Gastroesophageal sphincter (tissue), 4 donors: ENCODE results near the gene PER2. TPM values are rescaled to one million over a fixed set of nuclear protein-coding genes. Genes with fewer than 3 reads are reported as not detected.

Experiments used
- ATAC-seq: fragments of 150-250 bp; one replicate; pipeline ENCODE4 v1.9.1; 2016; ENCODE audit warnings: mild to moderate bottlenecking, moderate library complexity
- H3K27ac ChIP-seq, 4 donors: fragments of 200-600 bp; sonication (generic) in 3 of 4; 1 replicate in 3 of 4; 2 replicates in 1 of 4; pipeline ENCODE4 v1.5.1; 2016 to 2019
- H3K27me3 ChIP-seq: fragments of 200-600 bp; sonication (generic); one replicate; pipeline ENCODE4 v1.5.1; 2019
- H3K36me3 ChIP-seq, 2 donors: fragments of 200-600 bp; sonication (generic); one replicate each; pipeline ENCODE4 v1.5.1; 2019; ENCODE audit warnings: control low read depth in 1 of 2
- H3K4me1 ChIP-seq, 3 donors: fragments of 200-600 bp; sonication (generic); 1 replicate in 2 of 3; 2 replicates in 1 of 3; pipeline ENCODE4 v1.5.1; 2016 to 2019; ENCODE audit warnings: control low read depth in 2 of 3
- H3K4me3 ChIP-seq, 2 donors: fragments of 200-600 bp; sonication (generic); one replicate each; pipeline ENCODE4 v1.5.1; 2019; ENCODE audit warnings: mild to moderate bottlenecking in 1 of 2, moderate library complexity in 1 of 2
- H3K9me3 ChIP-seq, 3 donors: fragments of 200-600 bp; sonication (generic); one replicate each; pipeline ENCODE4 v1.5.1; 2017 to 2019; ENCODE audit warnings: control low read depth in 2 of 3
- CTCF ChIP-seq, 4 experiments: fragments of 200-600 bp in 2 of 4; fragments of 450-650 bp in 2 of 4; sonication (generic) in 1 of 4; IDR thresholded peaks; one replicate each; pipeline ENCODE4 v1.5.1; 2017 to 2019; ENCODE audit warnings: antibody characterized with exemption in 4 of 4, mild to moderate bottlenecking in 2 of 4, moderate library complexity in 2 of 4
- EP300 ChIP-seq: sonication (generic); formaldehyde crosslinking; IDR thresholded peaks from one replicate; pipeline ENCODE4 v1.6.1; 2017; ENCODE audit warnings: antibody characterized with exemption, mild to moderate bottlenecking
- POLR2A ChIP-seq, 2 donors: fragments of 450-650 bp; IDR thresholded peaks; one replicate each; pipeline ENCODE4 v1.6.1; 2017; ENCODE audit warnings: antibody characterized with exemption in 2 of 2, mild to moderate bottlenecking in 2 of 2, moderate library complexity in 1 of 2
- POLR2AphosphoS5 ChIP-seq: sonication (generic); formaldehyde crosslinking; IDR thresholded peaks from one replicate; pipeline ENCODE4 v1.6.1; 2017; ENCODE audit warnings: antibody characterized with exemption
- WGBS, 2 donors: methylation state at CpG; one replicate each; pipeline ENCODE4 v1.1.5; 2018; ENCODE audit warnings: low coverage in 1 of 2; 5-methylcytosine and 5-hydroxymethylcytosine counted together
- total RNA-seq, 4 donors: library from RNA; depleted of rRNA; stranded (reverse); fragments of >200 nt; gene quantifications; one replicate each; pipeline ENCODE4 v1.1.0, GENCODE V29; 2016

Gene PER2
- total RNA-seq, 4 donors from 2014 or later = 8.7 to 20.5 (median 17.0) TPM

GRCh38 chr2:238334885-238335284 is 46.5 kb upstream of the PER2 start:
- no peak for ATAC-seq
- 89 to 91% methylated on average over 6 of the region's 6 CpGs for WGBS, 2 donors
- Histone ChIP-seq H3K4me3 (no peak overlapping the region), H3K9me3 (no peaks in the 10 kb centered on the region), H3K27ac (no peak overlapping the region), H3K4me1 (no peaks in the 10 kb centered on the region), H3K27me3 (no peaks in the 10 kb centered on the region), H3K36me3 (peaks cover 0 to 52% of the 10 kb centered on the region in 2 donors)
- TF ChIP-seq CTCF (IDR thresholded peaks at IDR 0.05) = no peak
- TF ChIP-seq POLR2AphosphoS5 = no peak
- no peak for TF ChIP-seq POLR2A (IDR thresholded peaks at IDR 0.05)
- TF ChIP-seq EP300 = no peak

GRCh38 chr2:238331916-238332315 is 43.5 kb upstream of the PER2 start:
- no peak for TF ChIP-seq CTCF (IDR thresholded peaks at IDR 0.05)
- no peak for TF ChIP-seq POLR2A (IDR thresholded peaks at IDR 0.05)
- no peaks in the 10 kb centered on the region for H3K4me1 ChIP-seq
- WGBS, 2 donors = 88 to 91% methylated on average over 4 to 5 of the region's 5 CpGs
- no peak overlapping the region for H3K27ac ChIP-seq
- no peaks in the 10 kb centered on the region for H3K9me3 ChIP-seq
- ATAC-seq = no peak
- H3K36me3 ChIP-seq = peaks cover 0 to 66% of the 10 kb centered on the region in 2 donors
- no peak overlapping the region for H3K4me3 ChIP-seq
- no peaks in the 10 kb centered on the region for H3K27me3 ChIP-seq

GRCh38 chr2:238330391-238330790 is 42.0 kb upstream of the PER2 start:
- TF ChIP-seq CTCF (IDR thresholded peaks at IDR 0.05) = no peak
- no peak for TF ChIP-seq POLR2A (IDR thresholded peaks at IDR 0.05)
- no peak for TF ChIP-seq POLR2AphosphoS5
- TF ChIP-seq EP300 = no peak
- Histone ChIP-seq H3K27me3 (no peaks in the 10 kb centered on the region), H3K27ac (no peak overlapping the region), H3K36me3 (peaks cover 0 to 77% of the 10 kb centered on the region in 2 donors), H3K4me1 (no peaks in the 10 kb centered on the region), H3K9me3 (no peaks in the 10 kb centered on the region), H3K4me3 (no peak overlapping the region)
- ATAC-seq = no peak
- 81 to 82% methylated on average over 3 to 6 of the region's 9 CpGs for WGBS, 2 donors

GRCh38 chr2:238327751-238328150 is 39.3 kb upstream of the PER2 start:
- Histone ChIP-seq H3K9me3 (no peaks in the 10 kb centered on the region), H3K4me3 (no peak overlapping the region), H3K27ac (no peak overlapping the region), H3K27me3 (no peaks in the 10 kb centered on the region), H3K4me1 (no peaks in the 10 kb centered on the region), H3K36me3 (peaks cover 0 to 85% of the 10 kb centered on the region in 2 donors)
- 97 to 100% methylated on average over 3 of the region's 3 CpGs for WGBS, 2 donors
- TF ChIP-seq CTCF (IDR thresholded peaks at IDR 0.05) (no peak), POLR2A (IDR thresholded peaks at IDR 0.05) (no peak), EP300 (no peak), POLR2AphosphoS5 (no peak)
- no peak for ATAC-seq

- Histone ChIP-seq H3K4me3 (no peak overlapping the region), H3K27ac (no peak overlapping the region), H3K27me3 (no peaks in the 10 kb centered on the region), H3K4me1 (peaks cover 0 to 5% (median 2%) of the 10 kb centered on the region in 3 donors), H3K36me3 (peaks cover 0 to 83% of the 10 kb centered on the region in 2 donors), H3K9me3 (no peaks in the 10 kb centered on the region)
- TF ChIP-seq CTCF (IDR thresholded peaks at IDR 0.05) = no peak
- TF ChIP-seq POLR2AphosphoS5 = no peak
- TF ChIP-seq EP300 = no peak
- no peak for TF ChIP-seq POLR2A (IDR thresholded peaks at IDR 0.05)
- WGBS, 2 donors = 83 to 92% methylated on average over 3 to 11 of the region's 12 CpGs
- no peak for ATAC-seq
Observed at GRCh38 chr2:238326801-238327365, 38.5 kb upstream of the PER2 start.
